Measurements from ENCODE around the gene SEMG1. TPM values are rescaled to one million over a fixed set of nuclear protein-coding genes. Genes with fewer than 3 reads are reported as not detected.

The SEMG1 gene
- total and polyA plus RNA-seq, 2 experiments from 2014 or later: not detected

- Histone ChIP-seq H3K36me3 (replicated peaks; ENCODE audit: insufficient read depth, low read depth) (no peaks in the 10 kb centered on the region), H4K20me1 (ENCODE audit: insufficient read depth, poor library complexity, severe bottlenecking) (no peaks in the 10 kb centered on the region), H3K4me1 (ENCODE audit: insufficient read depth) (no peaks in the 10 kb centered on the region), H3K4me3 (no peak overlapping the region), H3K9me3 (ENCODE audit: low read depth) (no peaks in the 10 kb centered on the region), H3K79me2 (no peaks in the 10 kb centered on the region), H2AFZ (no peak overlapping the region), H3K9me2 (replicated peaks; ENCODE audit: insufficient read depth) (no peaks in the 10 kb centered on the region), H3K4me2 (no peak overlapping the region), H3K27me3 (no peaks in the 10 kb centered on the region), H3K27ac (no peak overlapping the region)
- WGBS (ENCODE audit: low lambda C conversion rate, missing lambda C conversion rate): 90% methylated on average over 3 of the region's 3 CpGs
- no peak for DNase-seq (ENCODE audit: low spot score)
- TF ChIP-seq CTCF (IDR thresholded peaks at IDR 0.05; ENCODE audit: poor library complexity): no peak
- no peak for TF ChIP-seq EZH2 (IDR thresholded peaks at IDR 0.05; ENCODE audit: borderline replicate concordance)
- no peak for TF ChIP-seq EZH2phosphoT487 (IDR thresholded peaks at IDR 0.05; ENCODE audit: low read depth, severe bottlenecking, unreplicated experiment)
Observed at GRCh38 chr20:45191926-45192325, 14.9 kb upstream of the SEMG1 start.

- no peaks in the 10 kb centered on the region for H3K79me2 ChIP-seq
- no peak overlapping the region for H3K4me3 ChIP-seq
- no peak overlapping the region for H3K27ac ChIP-seq
- H3K36me3 ChIP-seq (replicated peaks; ENCODE audit: insufficient read depth, low read depth): no peaks in the 10 kb centered on the region
- WGBS (ENCODE audit: low lambda C conversion rate, missing lambda C conversion rate): 86% methylated on average over 2 of the region's 2 CpGs
- no peaks in the 10 kb centered on the region for H3K9me2 ChIP-seq (replicated peaks; ENCODE audit: insufficient read depth)
- no peaks in the 10 kb centered on the region for H3K4me1 ChIP-seq (ENCODE audit: insufficient read depth)
- H3K9me3 ChIP-seq (ENCODE audit: low read depth): no peaks in the 10 kb centered on the region
- no peaks in the 10 kb centered on the region for H4K20me1 ChIP-seq (ENCODE audit: insufficient read depth, poor library complexity, severe bottlenecking)
- TF ChIP-seq EZH2 (IDR thresholded peaks at IDR 0.05; ENCODE audit: borderline replicate concordance) (no peak), EZH2phosphoT487 (IDR thresholded peaks at IDR 0.05; ENCODE audit: low read depth, severe bottlenecking, unreplicated experiment) (no peak), CTCF (IDR thresholded peaks at IDR 0.05; ENCODE audit: poor library complexity) (no peak)
- no peak overlapping the region for H3K4me2 ChIP-seq
- no peaks in the 10 kb centered on the region for H3K27me3 ChIP-seq
- no peak for DNase-seq (ENCODE audit: low spot score)
- no peak overlapping the region for H2AFZ ChIP-seq
Observed at GRCh38 chr20:45193331-45193730, 13.5 kb upstream of the SEMG1 start.

- 96% methylated on average over 1 of the region's 1 CpG for WGBS (ENCODE audit: low lambda C conversion rate, missing lambda C conversion rate)
- no peak overlapping the region for H3K4me2 ChIP-seq
Observed at GRCh38 chr20:45209924-45210323, 3.1 kb downstream of the SEMG1 start.

More at GRCh38 chr20:45209924-45210323, 3.1 kb downstream of the SEMG1 start:
- no peak for TF ChIP-seq EZH2phosphoT487 (IDR thresholded peaks at IDR 0.05; ENCODE audit: low read depth, severe bottlenecking, unreplicated experiment)
- no peak for TF ChIP-seq EZH2 (IDR thresholded peaks at IDR 0.05; ENCODE audit: borderline replicate concordance)
- TF ChIP-seq CTCF (IDR thresholded peaks at IDR 0.05; ENCODE audit: poor library complexity): no peak
- no peaks in the 10 kb centered on the region for H3K36me3 ChIP-seq (replicated peaks; ENCODE audit: insufficient read depth, low read depth)
- H3K9me3 ChIP-seq (ENCODE audit: low read depth): no peaks in the 10 kb centered on the region
- H2AFZ ChIP-seq: no peak overlapping the region
- H3K4me1 ChIP-seq (ENCODE audit: insufficient read depth): no peaks in the 10 kb centered on the region
- no peak for DNase-seq (ENCODE audit: low spot score)
- H3K9me2 ChIP-seq (replicated peaks; ENCODE audit: insufficient read depth): no peaks in the 10 kb centered on the region
- no peak overlapping the region for H3K4me3 ChIP-seq
- no peak overlapping the region for H3K27ac ChIP-seq
- no peaks in the 10 kb centered on the region for H4K20me1 ChIP-seq (ENCODE audit: insufficient read depth, poor library complexity, severe bottlenecking)
- H3K27me3 ChIP-seq: peaks cover 9% of the 10 kb centered on the region
- no peaks in the 10 kb centered on the region for H3K79me2 ChIP-seq
